ENCODE data around the gene KCNIP1.

The KCNIP1 gene

GRCh38 chr5:170585273-170585948 lies 81.6 kb downstream of the KCNIP1 start:
- in situ Hi-C loops (cut with HindIII; ENCODE audit: low sequenced_read_pairs): loop anchor here (5.0 kb wide), 3 partner anchors 53 to 93 kb away; no protein-coding TSS in a partner anchor

- in situ Hi-C loops (cut with HindIII; ENCODE audit: low sequenced_read_pairs): loop anchor here (5.0 kb wide), 3 partner anchors 56 to 96 kb away; no protein-coding TSS in a partner anchor
Measured at GRCh38 chr5:170587808-170588207, 84.0 kb downstream of the KCNIP1 start.

GRCh38 chr5:170589643-170590042 lies 85.8 kb downstream of the KCNIP1 start:
- in situ Hi-C loops (cut with HindIII; ENCODE audit: low sequenced_read_pairs): loop anchor here (5.0 kb wide), 3 partner anchors 57 to 97 kb away; no protein-coding TSS in a partner anchor

- in situ Hi-C loops (cut with HindIII; ENCODE audit: low sequenced_read_pairs): no loop called here
Measured at GRCh38 chr5:170590566-170590965, 86.7 kb downstream of the KCNIP1 start.

- in situ Hi-C loops (cut with HindIII; ENCODE audit: low sequenced_read_pairs): no loop called here
Measured at GRCh38 chr5:170591054-170591453, 87.2 kb downstream of the KCNIP1 start.

- in situ Hi-C loops (cut with HindIII; ENCODE audit: low sequenced_read_pairs): no loop called here
Measured at GRCh38 chr5:170596482-170597044, 92.7 kb downstream of the KCNIP1 start.

- in situ Hi-C loops (cut with HindIII; ENCODE audit: low sequenced_read_pairs): no loop called here
Measured at GRCh38 chr5:170597109-170597751, 93.4 kb downstream of the KCNIP1 start.

- in situ Hi-C loops (cut with HindIII; ENCODE audit: low sequenced_read_pairs): no loop called here
Measured at GRCh38 chr5:170597872-170598271, 94.1 kb downstream of the KCNIP1 start.

GRCh38 chr5:170599756-170600155 lies 95.9 kb downstream of the KCNIP1 start:
- in situ Hi-C loops (cut with HindIII; ENCODE audit: low sequenced_read_pairs): no loop called here

GRCh38 chr5:170601619-170602018 lies 97.8 kb downstream of the KCNIP1 start:
- in situ Hi-C loops (cut with HindIII; ENCODE audit: low sequenced_read_pairs): no loop called here

- in situ Hi-C loops (cut with HindIII; ENCODE audit: low sequenced_read_pairs): no loop called here
Measured at GRCh38 chr5:170603109-170603508, 99.3 kb downstream of the KCNIP1 start.

- in situ Hi-C loops (cut with HindIII; ENCODE audit: low sequenced_read_pairs): no loop called here
Measured at GRCh38 chr5:170603578-170604565, 100.1 kb downstream of the KCNIP1 start.

- in situ Hi-C loops (cut with HindIII; ENCODE audit: low sequenced_read_pairs): no loop called here
Measured at GRCh38 chr5:170606941-170607340, 103.1 kb downstream of the KCNIP1 start.

GRCh38 chr5:170611449-170612090 lies 107.8 kb downstream of the KCNIP1 start:
- in situ Hi-C loops (cut with HindIII; ENCODE audit: low sequenced_read_pairs): no loop called here

GRCh38 chr5:170612256-170612678 lies 108.4 kb downstream of the KCNIP1 start:
- in situ Hi-C loops (cut with HindIII; ENCODE audit: low sequenced_read_pairs): no loop called here

GRCh38 chr5:170614065-170614490 lies 110.3 kb downstream of the KCNIP1 start:
- in situ Hi-C loops (cut with HindIII; ENCODE audit: low sequenced_read_pairs): no loop called here

- in situ Hi-C loops (cut with HindIII; ENCODE audit: low sequenced_read_pairs): no loop called here
Measured at GRCh38 chr5:170614720-170615119, 110.9 kb downstream of the KCNIP1 start.

GRCh38 chr5:170617533-170618490 lies 114.0 kb downstream of the KCNIP1 start:
- in situ Hi-C loops (cut with HindIII; ENCODE audit: low sequenced_read_pairs): no loop called here

- in situ Hi-C loops (cut with HindIII; ENCODE audit: low sequenced_read_pairs): no loop called here
Measured at GRCh38 chr5:170619869-170620268, 116.0 kb downstream of the KCNIP1 start.
